HG02970 (cell line): ENCODE results near the gene COL6A2.
"Not testable (repeated sequence)": the region's sequence is repeated elsewhere in the genome, so short reads cannot be mapped to it uniquely, and the experiment has no call there.

Experiments
- ATAC-seq: cut with Tn5 transposase; IDR thresholded peaks from one replicate; pipeline ENCODE4 v1.9.1; 2021; ENCODE audit warnings: mild to moderate bottlenecking, moderate library complexity, moderate number of reproducible peaks; ENCODE audit not compliant: unreplicated experiment, low FRiP score

The COL6A2 gene

GRCh38 chr21:46137908-46138307 lies 40.0 kb downstream of the COL6A2 start:
- ATAC-seq: no peak

DNA sequence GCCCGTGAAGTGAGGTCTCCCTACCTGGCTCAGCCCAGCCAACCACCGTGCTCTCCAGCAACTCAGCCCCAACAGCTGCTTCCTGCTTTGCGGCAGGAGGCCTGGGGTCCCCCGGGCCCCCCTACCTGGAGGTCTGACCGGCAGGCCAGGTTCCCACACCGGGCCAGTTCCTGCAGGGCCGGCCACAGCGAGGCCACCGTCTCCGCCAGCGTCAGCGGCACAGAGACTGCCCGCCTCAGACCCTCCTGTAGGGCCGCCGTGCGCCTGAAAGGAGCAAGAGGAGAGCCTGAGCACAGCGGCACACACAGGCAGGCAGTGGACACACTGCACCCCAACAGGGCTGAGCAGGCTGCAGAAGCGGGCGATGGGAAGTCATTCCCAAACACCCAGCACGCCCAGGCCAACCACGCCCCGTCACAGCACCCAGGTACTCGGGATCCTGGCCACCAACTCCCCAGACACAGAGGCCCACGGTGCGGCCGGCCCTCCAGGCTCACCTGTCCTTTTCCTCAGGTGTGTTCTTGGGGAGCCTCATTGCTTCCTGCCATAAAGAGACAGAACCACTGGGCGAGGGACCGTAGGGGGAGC lies 40.6 kb downstream of the COL6A2 start:
- no peak for ATAC-seq

- ATAC-seq: no peak
Observed at GRCh38 chr21:46139686-46140085, 41.8 kb downstream of the COL6A2 start.

DNA sequence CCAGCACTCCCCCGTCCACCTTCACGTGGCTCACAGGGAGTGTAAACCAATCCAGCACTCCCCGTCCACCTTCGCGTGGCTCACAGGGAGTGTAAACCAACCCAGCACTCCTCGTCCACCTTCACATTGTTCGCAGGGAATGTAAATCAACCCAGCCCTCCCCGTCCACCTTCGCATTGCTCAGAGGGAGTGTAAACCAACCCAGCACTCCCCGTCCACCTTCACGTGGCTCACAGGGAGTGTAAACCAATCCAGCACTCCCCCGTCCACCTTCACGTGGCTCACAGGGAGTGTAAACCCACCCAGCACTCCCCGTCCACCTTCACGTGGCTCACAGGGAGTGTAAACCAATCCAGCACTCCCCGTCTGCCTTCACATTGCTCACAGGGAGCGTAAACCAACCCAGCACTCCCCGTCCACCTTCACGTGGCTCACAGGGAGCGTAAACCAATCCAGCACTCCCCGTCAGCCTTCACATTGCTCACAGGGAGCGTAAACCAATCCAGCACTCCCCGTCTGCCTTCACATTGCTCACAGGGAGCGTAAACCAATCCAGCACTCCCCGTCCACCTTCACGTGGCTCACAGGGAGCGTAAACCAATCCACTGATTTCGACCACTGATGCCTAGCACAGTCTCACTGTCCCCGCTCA lies 42.6 kb downstream of the COL6A2 start:
- not testable (repeated sequence) for ATAC-seq

DNA sequence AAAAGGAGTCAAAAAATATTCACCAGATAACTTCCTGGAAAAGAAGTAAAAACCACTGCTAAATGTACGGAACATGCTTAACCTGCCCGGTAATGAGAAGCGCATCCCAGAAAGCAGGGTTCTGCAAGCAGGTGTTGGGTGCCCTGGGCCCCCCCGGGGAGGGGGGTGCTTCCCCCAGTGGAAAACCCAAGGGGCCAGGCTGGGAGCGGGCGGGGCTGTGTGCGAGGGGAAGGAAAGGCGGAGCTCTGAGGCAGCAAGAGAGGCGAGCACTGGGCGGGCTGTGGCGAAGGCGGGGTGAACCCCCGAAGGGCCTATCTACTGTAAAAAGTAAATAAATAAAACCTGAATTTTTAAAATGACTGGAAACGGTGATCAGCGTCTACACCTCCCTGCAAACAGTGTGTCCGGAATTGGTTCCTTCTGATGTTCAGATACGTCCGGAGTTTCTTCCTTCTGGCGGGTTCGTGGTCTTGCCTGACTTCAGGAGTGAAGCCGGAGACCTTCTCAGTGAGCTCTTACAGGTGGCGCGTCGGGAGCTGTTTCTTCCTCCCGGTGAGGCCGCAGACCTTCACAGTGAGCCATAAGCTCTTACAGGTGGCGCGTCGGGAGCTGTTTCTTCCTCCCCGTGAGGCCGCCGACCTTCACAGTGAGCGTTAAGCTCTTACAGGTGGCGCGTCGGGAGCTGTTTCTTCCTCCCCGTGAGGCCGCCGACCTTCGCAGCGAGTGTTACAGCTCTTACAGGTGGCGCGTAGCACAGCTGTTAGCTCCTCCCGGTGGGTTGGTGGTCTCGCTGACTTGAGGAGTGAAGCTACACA lies 44.1 kb downstream of the COL6A2 start:
- ATAC-seq: no peak

GRCh38 chr21:46142582-46143473 lies 44.9 kb downstream of the COL6A2 start:
- no peak for ATAC-seq

DNA sequence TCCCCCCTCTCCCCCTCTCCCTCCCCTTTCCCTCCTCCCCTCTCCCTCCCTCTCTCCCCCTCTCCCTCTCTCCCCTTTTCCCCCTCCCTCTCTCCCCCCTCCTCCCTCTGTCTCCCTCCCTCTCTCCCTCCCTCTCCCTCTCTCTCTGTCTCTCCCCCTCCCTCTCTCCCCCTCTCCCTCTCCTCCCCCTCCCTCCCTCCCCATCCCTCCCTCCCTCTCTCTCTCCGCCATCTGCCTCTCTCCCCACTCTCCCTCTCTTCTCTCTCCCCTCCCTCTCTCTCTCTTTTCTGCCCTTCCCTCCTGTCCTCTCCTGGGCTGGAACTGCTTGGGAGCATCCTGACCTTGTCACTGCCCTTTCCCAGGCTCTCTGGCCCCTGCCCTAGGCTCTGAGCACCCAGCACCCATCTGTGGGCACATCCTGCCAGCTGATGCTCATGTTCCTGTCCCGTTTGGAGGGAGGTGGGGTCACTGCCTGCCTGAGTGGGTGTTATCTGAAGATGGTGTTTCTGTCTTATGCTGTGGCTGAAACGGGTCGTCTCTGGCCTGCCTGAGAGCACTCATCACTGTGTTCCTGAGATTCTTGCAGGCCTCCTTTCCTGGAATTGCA lies 46.7 kb downstream of the COL6A2 start:
- no peak for ATAC-seq

DNA sequence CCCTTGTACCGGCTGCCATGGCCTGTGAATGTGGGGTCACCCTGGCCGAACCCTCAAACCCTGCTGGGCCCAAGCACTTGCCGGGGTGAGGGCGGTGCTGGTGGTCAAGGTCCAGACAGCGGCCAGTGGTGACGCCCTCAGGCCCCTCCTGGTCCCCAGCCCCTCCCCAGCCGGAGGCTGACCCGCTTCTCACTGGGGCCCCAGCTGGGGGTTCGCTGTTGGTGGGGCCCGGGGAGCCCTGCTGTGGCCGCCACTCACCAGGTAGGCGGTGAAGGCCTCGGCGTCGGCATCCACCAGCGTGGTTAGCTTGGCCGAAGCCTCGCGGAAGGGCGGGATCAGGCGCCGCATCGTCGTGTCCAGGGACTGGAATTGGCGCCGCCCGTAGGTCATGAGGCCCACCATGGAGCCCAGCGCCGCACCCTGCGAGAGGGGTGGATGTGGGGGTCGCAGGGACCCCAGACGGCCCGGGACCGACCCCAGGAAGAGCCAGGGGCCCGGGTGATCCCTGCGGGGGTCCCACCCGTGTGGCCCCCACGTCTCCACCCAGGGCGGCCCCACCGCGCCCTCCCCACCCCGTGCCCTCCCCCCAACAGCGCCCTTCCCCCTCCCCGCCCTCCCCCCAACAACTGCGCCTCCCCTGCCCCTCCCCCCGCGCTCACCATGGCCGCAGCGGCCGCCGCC lies 47.4 kb downstream of the COL6A2 start:
- ATAC-seq: no peak

DNA sequence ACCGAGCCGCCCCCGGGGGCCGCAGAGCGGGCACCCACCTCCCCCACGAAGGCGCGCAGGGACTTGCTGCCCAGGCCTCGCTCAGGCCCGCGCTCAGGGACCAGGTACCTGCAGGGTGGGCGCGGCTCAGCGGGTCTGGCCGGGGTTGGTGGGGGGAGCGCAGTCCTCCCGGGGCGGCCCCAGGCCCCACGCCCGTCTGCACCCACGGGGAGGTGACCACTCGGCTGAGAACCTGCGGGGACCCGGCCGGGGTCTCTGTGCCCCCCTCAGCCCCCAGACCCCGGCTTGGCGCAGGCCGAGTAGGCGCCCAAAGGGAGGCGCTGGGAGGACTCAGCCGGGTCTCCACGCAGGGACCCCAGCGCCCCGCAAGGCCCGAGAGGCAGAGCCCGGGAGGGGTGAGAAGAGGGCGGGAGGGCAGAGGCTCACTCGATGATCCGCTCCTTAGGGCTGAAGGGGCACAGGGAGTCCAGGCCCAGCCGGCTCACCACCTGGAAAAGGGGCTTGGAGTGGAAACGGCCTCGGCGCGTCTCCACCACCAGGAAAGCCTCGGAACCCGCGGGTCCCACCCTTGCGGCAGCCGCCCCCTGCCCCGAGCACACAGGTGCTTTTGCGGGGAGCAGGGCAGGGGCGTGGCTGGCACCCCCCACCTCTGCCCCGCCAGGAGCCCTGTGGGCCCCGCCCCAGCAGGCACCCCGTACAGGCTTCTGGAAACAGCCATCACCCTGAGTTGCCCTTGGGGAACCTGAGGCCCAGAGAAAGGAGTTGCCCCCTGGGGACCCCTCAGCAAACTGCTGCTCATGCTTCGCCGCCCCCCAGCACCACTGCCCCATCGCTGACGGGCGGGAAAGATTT lies 48.2 kb downstream of the COL6A2 start:
- no peak for ATAC-seq

GRCh38 chr21:46146856-46147255 lies 48.9 kb downstream of the COL6A2 start:
- ATAC-seq: no peak

DNA sequence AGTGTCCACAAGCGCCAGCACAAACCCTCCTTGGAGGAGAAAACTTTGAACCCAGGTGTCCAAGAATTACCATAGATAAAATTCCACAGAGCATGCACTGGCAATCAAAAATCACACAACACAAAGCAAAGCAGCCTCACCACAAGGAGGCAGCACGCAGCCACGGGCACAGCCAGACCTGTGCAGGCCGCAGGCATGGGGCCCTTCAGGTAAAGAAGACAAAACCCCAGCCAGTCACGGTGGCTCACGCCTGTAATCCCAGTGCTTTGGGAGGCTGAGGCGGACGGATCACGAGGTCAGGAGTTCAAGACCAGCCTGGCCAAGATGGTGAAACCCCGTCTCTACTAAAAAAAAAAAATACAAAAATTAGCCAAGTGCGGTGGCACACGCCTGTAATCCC lies 49.5 kb downstream of the COL6A2 start:
- not testable (repeated sequence) for ATAC-seq

- ATAC-seq: no peak
Observed at GRCh38 chr21:46148106-46148505, 50.2 kb downstream of the COL6A2 start.

DNA sequence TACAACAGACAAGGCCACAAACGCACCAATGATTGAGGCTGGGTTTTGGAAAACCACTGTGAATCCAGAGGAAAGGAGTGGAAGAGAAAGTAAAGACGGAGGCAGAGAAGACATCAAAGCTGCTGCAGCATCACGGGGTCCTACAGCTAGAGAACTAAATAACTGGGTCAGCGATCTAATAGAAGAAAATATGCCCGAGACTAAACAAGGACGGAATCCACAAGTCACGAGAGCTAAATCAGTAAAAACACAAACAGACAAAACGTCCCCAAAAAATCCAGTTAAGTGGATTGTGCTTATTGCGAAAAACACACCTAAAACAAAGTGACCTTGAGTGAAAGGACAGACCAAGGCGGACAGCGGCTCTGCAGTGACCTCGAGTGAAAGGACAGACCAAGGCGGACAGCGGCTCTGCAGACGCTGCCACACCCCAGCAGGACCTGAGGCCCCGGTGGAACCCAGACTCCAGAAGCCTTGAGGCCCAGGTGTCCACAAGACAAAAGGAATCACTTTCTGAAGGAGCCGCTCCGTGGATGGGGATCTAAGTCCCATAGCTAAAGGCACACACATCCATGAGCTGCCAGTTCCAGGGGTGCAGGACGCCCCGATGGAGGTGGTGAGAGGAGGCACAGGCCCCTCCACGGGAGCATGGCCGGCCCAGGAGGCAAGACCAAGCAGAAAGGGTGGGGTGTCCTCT lies 51.4 kb downstream of the COL6A2 start:
- no peak for ATAC-seq

- no peak for ATAC-seq
Observed at GRCh38 chr21:46150073-46150472, 52.2 kb downstream of the COL6A2 start.

DNA sequence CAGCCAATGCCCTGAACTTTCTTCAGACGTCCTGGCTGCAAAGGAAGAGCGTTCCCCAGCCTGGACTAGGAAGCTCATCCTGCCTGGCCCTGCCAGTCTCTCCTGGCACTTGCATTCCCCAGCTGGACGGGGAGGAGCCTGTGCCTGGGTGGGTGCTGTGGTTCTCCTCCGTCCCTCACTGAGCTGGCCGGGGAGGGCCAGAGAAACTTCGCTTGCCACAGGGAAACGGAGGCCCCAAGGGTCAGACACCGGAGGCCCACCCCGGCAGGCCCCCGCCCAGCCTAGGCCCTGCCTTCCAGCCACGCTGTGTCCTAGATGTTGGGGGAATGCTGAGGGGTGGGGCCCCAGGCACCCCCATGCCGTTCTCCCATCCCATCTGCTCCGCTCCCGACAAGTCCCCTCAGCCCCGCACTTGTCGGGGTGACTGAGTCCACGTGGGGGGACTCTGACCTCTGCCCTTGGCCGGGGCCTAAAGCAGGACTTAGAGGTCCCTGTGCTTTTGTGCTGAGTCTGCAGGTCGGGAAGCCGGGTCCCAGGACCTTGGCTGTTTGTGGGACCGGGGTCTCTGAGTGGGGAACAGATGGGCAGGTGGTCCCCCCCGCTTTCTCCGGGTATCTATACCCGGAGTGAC lies 52.7 kb downstream of the COL6A2 start:
- ATAC-seq: no peak

DNA sequence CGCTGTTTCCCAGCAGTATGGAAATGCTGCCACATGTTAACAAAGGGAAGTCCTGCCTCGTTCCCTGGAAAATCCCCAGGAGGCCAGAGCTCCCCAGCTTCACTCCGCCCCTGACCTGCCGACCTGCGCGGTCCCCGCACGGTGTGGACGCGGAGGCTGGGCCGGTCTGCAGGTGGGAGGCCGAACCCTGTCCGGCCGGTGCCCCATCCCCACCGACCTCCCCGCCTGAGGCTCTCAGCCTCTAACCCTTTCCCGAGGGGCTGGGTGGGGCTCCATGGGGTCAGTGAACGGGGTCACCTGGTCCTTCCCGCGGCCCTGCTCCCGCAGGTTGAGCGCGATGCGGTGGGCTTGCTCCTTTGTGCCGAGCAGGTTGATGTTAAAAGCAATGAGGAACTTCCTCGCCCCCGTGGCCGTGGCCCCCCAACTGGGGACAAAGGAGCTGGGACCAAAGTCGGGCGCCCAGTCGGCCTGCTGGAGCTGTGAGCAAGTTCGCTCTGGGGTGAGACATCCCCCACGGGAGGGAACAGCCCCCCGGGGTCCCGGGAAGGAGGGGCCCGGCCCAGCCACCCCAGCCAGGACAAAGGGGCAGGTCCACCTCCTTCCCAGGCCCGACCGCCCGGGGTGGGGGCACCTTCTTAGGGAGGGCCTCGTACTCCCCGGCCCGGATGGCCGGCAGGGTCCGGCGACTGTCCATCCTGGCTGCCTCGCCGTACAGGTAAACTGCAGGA lies 53.5 kb downstream of the COL6A2 start:
- no peak for ATAC-seq
